WTC11 (cell line): ENCODE results near the gene COL18A1. TPM values are rescaled to one million over a fixed set of nuclear protein-coding genes. Genes with fewer than 3 reads are reported as not detected.
A peak's percentile ranks its signal among the peaks of the same experiment; 100 is the strongest.

Experiments
- ATAC-seq: fragments of 200-7000 bp; cut with Tn5 transposase; 2 replicates; pipeline ENCODE4 v1.10.0; 2021; ENCODE audit warnings: mild to moderate bottlenecking, moderate library complexity
- CTCF ChIA-PET: fragments of 300-600 bp; sonication (Branson Sonifier 250); formaldehyde crosslinking; loops from one replicate; lab custom pipeline; 2021; ENCODE audit warnings: antibody characterized with exemption; lab: Charles Lee
- POLR2A ChIA-PET: fragments of 350-600 bp; sonication (Branson Sonifier 250); formaldehyde crosslinking; loops from one replicate; lab custom pipeline; 2021; ENCODE audit warnings: antibody characterized with exemption; lab: Charles Lee
- DNase-seq: peaks from one replicate; pipeline ENCODE4 v3.0.0; 2021; ENCODE audit warnings: low spot score
- H3K27ac Mint-ChIP-seq: 2 replicates; pipeline ENCODE4 v1.8.0; 2021; ENCODE audit warnings: mixed read lengths
- H3K27me3 Mint-ChIP-seq: 2 replicates; pipeline ENCODE4 v1.8.0; 2021; ENCODE audit warnings: low read depth, mild to moderate bottlenecking, moderate library complexity, mixed read lengths
- H3K36me3 Mint-ChIP-seq: 2 replicates; pipeline ENCODE4 v1.8.0; 2021; ENCODE audit warnings: mixed read lengths
- H3K4me1 Mint-ChIP-seq: 2 replicates; pipeline ENCODE4 v1.8.0; 2022; ENCODE audit warnings: mixed read lengths
- H3K4me3 Mint-ChIP-seq: 2 replicates; pipeline ENCODE4 v1.8.0; 2021; ENCODE audit warnings: mild to moderate bottlenecking, moderate library complexity, mixed read lengths
- H3K9me3 Mint-ChIP-seq: 2 replicates; pipeline ENCODE4 v1.8.0; 2021; ENCODE audit warnings: mixed read lengths
- ESRRA ChIP-seq: sonication (generic); formaldehyde crosslinking; IDR thresholded peaks from 2 replicates; pipeline ENCODE4 v1.8.1; 2022; ENCODE audit warnings: mild to moderate bottlenecking, missing genetic modification reagents, borderline replicate concordance
- ETV6 ChIP-seq: sonication (generic); formaldehyde crosslinking; IDR thresholded peaks from 2 replicates; pipeline ENCODE4 v1.8.1; 2022; ENCODE audit warnings: mild to moderate bottlenecking, missing genetic modification reagents
- FOXP1 ChIP-seq: sonication (generic); formaldehyde crosslinking; IDR thresholded peaks from 2 replicates; pipeline ENCODE4 v1.8.0; 2022; ENCODE audit warnings: missing genetic modification reagents, mild to moderate bottlenecking, moderate library complexity, borderline replicate concordance
- NFE2L1 ChIP-seq: sonication (generic); formaldehyde crosslinking; IDR thresholded peaks from 2 replicates; pipeline ENCODE4 v1.8.1; 2023; ENCODE audit warnings: missing genetic modification reagents
- NFYB ChIP-seq: sonication (generic); formaldehyde crosslinking; conservative IDR thresholded peaks from 2 replicates; pipeline ENCODE4 v1.8.0; 2022; ENCODE audit warnings: low read depth, missing genetic modification reagents
- SMAD3 ChIP-seq: sonication (generic); formaldehyde crosslinking; IDR thresholded peaks from 2 replicates; pipeline ENCODE4 v1.8.0; 2022; ENCODE audit warnings: missing genetic modification reagents, mild to moderate bottlenecking, borderline replicate concordance
- TEAD1 ChIP-seq: sonication (generic); formaldehyde crosslinking; IDR thresholded peaks from 2 replicates; pipeline ENCODE4 v1.8.0; 2022; ENCODE audit warnings: mild to moderate bottlenecking, missing genetic modification reagents
- TEAD4 ChIP-seq: sonication (generic); formaldehyde crosslinking; IDR thresholded peaks from 2 replicates; pipeline ENCODE4 v1.8.0; 2022; ENCODE audit warnings: mild to moderate bottlenecking, missing genetic modification reagents
- ZNF219 ChIP-seq: sonication (generic); formaldehyde crosslinking; IDR thresholded peaks from 2 replicates; pipeline ENCODE4 v1.8.0; 2023; ENCODE audit warnings: missing genetic modification reagents, mild to moderate bottlenecking, borderline replicate concordance
- ZNF671 ChIP-seq: fragments of 250-450 bp; sonication (Bioruptor Pico); IDR thresholded peaks from 2 replicates; pipeline ENCODE4 v1.8.0; 2021; ENCODE audit warnings: mild to moderate bottlenecking
- total RNA-seq: library from RNA; stranded (reverse); gene quantifications from 3 replicates; pipeline ENCODE4 v1.2.3, GENCODE V29; 2021
- TF ChIP-seq, protein P1 (sequence below): sonication (generic); formaldehyde crosslinking; IDR thresholded peaks from 2 replicates; pipeline ENCODE4 v1.8.1; 2022; ENCODE audit warnings: low read depth, mild to moderate bottlenecking, moderate library complexity, missing genetic modification reagents, borderline replicate concordance
- TF ChIP-seq, protein P2 (sequence below): sonication (generic); formaldehyde crosslinking; IDR thresholded peaks from 2 replicates; pipeline ENCODE4 v1.8.0; 2022; ENCODE audit warnings: missing genetic modification reagents

The COL18A1 gene
- total RNA-seq, 1 experiment from 2014 or later: 231 TPM

DNA sequence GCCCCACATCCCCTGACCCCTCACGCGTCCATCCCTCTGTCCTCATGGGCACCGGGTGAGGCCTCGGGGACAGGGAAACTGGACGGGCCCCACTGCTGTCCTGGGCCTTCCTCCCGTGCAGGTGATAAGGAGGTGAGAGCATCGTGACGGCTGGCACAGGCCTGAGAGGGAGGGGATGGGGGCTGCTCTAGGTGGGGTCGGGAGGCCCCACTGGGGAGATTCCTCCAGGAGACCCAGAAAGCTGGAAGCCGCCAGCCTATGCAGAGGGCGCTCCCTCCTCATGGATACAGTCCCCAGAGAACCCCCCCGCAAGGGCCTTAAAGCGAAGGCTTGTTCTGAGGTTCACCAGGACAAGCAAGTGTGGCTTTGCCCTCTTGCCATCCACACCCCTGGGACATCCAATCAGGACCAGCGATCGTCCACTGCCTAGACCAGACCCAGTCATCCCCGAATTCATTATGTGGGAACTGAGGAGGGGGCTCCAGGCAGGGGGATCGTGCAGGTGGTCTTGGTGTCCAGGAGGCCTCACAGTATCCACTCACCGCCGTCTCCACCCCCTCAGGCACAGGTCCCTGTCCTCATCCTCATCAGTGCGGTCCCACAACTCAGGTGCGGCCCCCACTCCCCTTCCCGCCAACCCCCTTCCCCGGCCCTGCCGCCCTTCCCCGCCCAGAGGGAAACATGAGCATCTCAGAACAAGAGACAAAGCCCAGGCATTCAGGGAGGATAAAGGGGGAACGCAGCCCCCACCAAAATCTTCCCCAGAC is 45.3 kb upstream of the COL18A1 start:
- TF ChIP-seq, protein P1, sequence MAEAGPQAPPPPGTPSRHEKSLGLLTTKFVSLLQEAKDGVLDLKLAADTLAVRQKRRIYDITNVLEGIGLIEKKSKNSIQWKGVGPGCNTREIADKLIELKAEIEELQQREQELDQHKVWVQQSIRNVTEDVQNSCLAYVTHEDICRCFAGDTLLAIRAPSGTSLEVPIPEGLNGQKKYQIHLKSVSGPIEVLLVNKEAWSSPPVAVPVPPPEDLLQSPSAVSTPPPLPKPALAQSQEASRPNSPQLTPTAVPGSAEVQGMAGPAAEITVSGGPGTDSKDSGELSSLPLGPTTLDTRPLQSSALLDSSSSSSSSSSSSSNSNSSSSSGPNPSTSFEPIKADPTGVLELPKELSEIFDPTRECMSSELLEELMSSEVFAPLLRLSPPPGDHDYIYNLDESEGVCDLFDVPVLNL: no peak
- 0 out of 2 replicates have a peak, but pooled peaks have one; percentile 26 for TF ChIP-seq ETV6 (CRISPR knock-in tag)
- Mint-ChIP-seq H3K4me3 (no peak overlapping the region), H3K27ac (no peak overlapping the region), H3K9me3 (no peaks in the 10 kb centered on the region), H3K36me3 (no peaks in the 10 kb centered on the region), H3K4me1 (peaks cover 42% of the 10 kb centered on the region), H3K27me3 (no peaks in the 10 kb centered on the region)
- ChIA-PET CTCF (interaction anchor here (0.9 to 3.8 kb wide), 6 partner anchors 12 to 80 kb away, joined by 7 to 25 read pairs (median 10); partner anchors contain the start of gene POFUT2), POLR2A (interaction anchor here (0.8 kb wide), 1 partner anchor 40 kb away, joined by 3 read pairs; no protein-coding TSS in a partner anchor)
- DNase-seq (no peak), ATAC-seq (no peak)

DNA sequence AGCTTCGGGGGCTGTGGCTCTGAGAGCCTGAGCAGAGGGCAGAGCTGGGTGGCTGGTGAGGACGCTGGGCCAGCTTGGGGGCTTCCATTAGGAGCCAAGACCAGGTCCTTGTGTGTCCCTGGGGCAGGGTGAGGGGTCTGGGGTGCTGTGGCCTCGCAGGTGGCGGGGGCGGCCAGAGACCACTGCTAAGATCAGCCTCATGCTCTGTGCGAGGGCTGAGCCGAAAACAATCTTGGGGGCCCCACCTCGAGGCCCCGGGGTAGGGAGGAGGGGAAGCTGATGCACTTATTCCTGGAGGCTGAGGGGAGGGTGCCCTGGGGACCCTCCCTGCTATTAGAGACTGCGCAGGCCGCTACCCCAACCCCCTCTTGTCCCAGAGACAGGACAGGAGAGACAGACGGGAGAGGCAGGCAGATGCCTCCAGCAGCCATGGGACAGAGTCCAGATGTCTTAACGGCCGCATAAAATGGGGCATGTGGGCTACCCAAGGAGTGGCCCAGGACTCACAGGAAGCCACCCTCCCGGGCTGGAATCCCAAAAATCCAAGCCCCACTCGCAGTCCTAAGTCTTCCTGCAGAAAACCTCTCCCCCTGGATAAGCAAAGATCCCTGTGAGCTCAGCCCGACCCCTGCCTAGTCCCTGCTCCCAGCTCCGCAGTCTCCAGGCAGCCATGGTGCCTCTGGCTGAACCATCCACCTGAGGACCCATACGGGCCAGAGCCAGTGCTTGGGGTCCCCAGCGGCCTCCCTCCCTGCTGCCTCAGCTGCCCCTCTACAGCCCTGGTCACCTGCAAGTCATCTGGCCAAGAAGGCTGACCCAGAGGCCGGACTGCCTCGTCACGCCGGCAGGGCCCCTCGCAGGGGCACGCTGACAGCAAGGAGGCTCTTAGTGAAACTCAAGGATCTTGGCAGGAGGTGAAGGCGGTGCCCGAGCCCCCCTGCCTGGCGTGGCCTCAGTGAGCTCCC is 43.6 kb upstream of the COL18A1 start:
- DNase-seq (no peak), ATAC-seq (peak; percentile 38)
- Mint-ChIP-seq H3K4me1 (peaks cover 52% of the 10 kb centered on the region), H3K36me3 (no peaks in the 10 kb centered on the region), H3K27me3 (no peaks in the 10 kb centered on the region), H3K27ac (no peak overlapping the region), H3K9me3 (no peaks in the 10 kb centered on the region), H3K4me3 (no peak overlapping the region)
- POLR2A ChIA-PET: no interaction called here
- CTCF ChIA-PET: interaction anchor here (0.6 to 2.3 kb wide), 6 partner anchors 14 to 224 kb away, joined by 3 to 9 read pairs (median 3); no protein-coding TSS in a partner anchor
- TF ChIP-seq, protein P2, sequence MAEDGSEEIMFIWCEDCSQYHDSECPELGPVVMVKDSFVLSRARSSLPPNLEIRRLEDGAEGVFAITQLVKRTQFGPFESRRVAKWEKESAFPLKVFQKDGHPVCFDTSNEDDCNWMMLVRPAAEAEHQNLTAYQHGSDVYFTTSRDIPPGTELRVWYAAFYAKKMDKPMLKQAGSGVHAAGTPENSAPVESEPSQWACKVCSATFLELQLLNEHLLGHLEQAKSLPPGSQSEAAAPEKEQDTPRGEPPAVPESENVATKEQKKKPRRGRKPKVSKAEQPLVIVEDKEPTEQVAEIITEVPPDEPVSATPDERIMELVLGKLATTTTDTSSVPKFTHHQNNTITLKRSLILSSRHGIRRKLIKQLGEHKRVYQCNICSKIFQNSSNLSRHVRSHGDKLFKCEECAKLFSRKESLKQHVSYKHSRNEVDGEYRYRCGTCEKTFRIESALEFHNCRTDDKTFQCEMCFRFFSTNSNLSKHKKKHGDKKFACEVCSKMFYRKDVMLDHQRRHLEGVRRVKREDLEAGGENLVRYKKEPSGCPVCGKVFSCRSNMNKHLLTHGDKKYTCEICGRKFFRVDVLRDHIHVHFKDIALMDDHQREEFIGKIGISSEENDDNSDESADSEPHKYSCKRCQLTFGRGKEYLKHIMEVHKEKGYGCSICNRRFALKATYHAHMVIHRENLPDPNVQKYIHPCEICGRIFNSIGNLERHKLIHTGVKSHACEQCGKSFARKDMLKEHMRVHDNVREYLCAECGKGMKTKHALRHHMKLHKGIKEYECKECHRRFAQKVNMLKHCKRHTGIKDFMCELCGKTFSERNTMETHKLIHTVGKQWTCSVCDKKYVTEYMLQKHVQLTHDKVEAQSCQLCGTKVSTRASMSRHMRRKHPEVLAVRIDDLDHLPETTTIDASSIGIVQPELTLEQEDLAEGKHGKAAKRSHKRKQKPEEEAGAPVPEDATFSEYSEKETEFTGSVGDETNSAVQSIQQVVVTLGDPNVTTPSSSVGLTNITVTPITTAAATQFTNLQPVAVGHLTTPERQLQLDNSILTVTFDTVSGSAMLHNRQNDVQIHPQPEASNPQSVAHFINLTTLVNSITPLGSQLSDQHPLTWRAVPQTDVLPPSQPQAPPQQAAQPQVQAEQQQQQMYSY: peak; percentile 39; the same call in 1 of the 2 replicates
- no peak for TF ChIP-seq ESRRA (CRISPR knock-in tag)

DNA sequence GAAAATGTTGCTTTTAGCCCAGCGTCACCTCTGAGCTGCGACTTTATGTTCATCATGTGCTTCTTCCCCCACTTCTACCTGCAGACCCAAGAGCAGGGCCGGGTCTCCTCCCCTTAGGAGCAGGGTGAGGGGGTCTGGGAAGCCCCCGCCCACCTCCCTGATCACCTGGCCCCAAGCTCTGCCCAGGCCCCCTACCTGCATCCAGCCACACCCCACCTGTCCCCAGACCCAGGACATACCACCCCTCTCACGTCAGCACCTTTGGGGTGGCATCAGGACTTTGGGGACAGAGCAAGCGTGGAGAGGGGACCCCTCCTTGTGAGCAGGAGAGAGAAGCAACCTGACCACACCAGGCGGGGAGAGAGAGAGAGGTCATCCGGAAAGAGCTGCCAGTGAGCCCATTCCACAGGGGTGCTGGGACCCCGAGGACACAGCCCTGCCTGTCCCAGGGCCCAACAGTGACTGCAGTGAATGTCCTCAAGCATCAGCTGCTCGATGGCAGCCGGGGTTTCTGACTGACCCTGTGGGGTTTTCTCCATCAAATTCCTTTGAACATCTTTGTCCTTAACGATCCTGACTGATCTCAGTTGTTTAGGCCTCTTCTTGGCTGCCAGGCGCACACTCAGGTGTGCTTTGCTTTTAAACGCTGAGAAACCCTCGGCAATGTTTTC is 42.8 kb upstream of the COL18A1 start:
- POLR2A ChIA-PET: no interaction called here
- Mint-ChIP-seq H3K27me3 (no peaks in the 10 kb centered on the region; the same call in 1 of the 2 replicates), H3K9me3 (no peaks in the 10 kb centered on the region)
- no peak for TF ChIP-seq ZNF671 (CRISPR knock-in tag)
- no peak for TF ChIP-seq TEAD1 (CRISPR knock-in tag)
- no peak for TF ChIP-seq ZNF219 (CRISPR knock-in tag)
- TF ChIP-seq FOXP1 (CRISPR knock-in tag): no peak
- no peak for TF ChIP-seq SMAD3 (CRISPR knock-in tag)
- TF ChIP-seq TEAD4 (CRISPR knock-in tag): no peak
- TF ChIP-seq NFYB (CRISPR knock-in tag): no peak
- no peak for TF ChIP-seq NFE2L1 (CRISPR knock-in tag)
- TF ChIP-seq, all 79 proteins: peak for 0
- H3K27ac Mint-ChIP-seq: peak overlapping the region; percentile 45; the same call in 1 of the 2 replicates
- peaks cover 53% of the 10 kb centered on the region for H3K4me1 Mint-ChIP-seq
- DNase-seq: no peak
- CTCF ChIA-PET: interaction anchor here (0.9 to 2.3 kb wide), 5 partner anchors 15 to 69 kb away, joined by 3 to 9 read pairs (median 3); no protein-coding TSS in a partner anchor
- ATAC-seq: no peak
- H3K4me3 Mint-ChIP-seq: no peak overlapping the region
- H3K36me3 Mint-ChIP-seq: no peaks in the 10 kb centered on the region
